A549 (cell line): ENCODE results near the gene GNL1.

ENCODE experiments used
- CTCF ChIP-seq: fragments of >200 bp; sonication (Bioruptor Twin); formaldehyde crosslinking; IDR thresholded peaks from 3 replicates; pipeline ENCODE4 v1.5.1; 2016
- EP300 ChIP-seq, 2 experiments: fragments of >200 bp; sonication (Bioruptor Twin); formaldehyde crosslinking; IDR thresholded peaks; 2 replicates in 1 of 2; 3 replicates in 1 of 2; pipeline ENCODE4 v1.6.1; 2016 to 2017
- POLR2A ChIP-seq: IDR thresholded peaks from 2 replicates; pipeline ENCODE4 v1.6.1; 2012; ENCODE audit warnings: mild to moderate bottlenecking, low read length
- RNF2 ChIP-seq: fragments of 200-600 bp; sonication (generic); IDR thresholded peaks from 2 replicates; pipeline ENCODE4 v1.6.1; 2016; ENCODE audit warnings: low read depth, mild to moderate bottlenecking, antibody characterized with exemption, moderate library complexity, borderline replicate concordance
- ZNF302 ChIP-seq: fragments of 250-450 bp; sonication (Bioruptor Pico); IDR thresholded peaks from 2 replicates; pipeline ENCODE4 v1.9.0; 2021; ENCODE audit warnings: inconsistent platforms, mild to moderate bottlenecking, moderate library complexity
- TF ChIP-seq, protein P1 (sequence below): fragments of 150-350 bp; IDR thresholded peaks from 2 replicates; pipeline ENCODE4 v1.6.1; 2014; ENCODE audit warnings: low read depth, mild to moderate bottlenecking, low read length

- TF ChIP-seq CTCF (no peak), POLR2A (no peak), ZNF302 (CRISPR knock-in tag) (no peak), RNF2 (no peak), EP300 (IDR thresholded peaks at IDR 0.05) (no peak)
- TF ChIP-seq, protein P1, sequence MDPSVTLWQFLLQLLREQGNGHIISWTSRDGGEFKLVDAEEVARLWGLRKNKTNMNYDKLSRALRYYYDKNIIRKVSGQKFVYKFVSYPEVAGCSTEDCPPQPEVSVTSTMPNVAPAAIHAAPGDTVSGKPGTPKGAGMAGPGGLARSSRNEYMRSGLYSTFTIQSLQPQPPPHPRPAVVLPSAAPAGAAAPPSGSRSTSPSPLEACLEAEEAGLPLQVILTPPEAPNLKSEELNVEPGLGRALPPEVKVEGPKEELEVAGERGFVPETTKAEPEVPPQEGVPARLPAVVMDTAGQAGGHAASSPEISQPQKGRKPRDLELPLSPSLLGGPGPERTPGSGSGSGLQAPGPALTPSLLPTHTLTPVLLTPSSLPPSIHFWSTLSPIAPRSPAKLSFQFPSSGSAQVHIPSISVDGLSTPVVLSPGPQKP = no peak
Measured at GRCh38 chr6:30560930-30561329, 4.6 kb upstream of the GNL1 start.
